Body of pancreas (tissue), 4 donors: Measurements from ENCODE around the gene GPT2.

Source experiments
- CTCF ChIP-seq, 7 experiments: fragments of 450-650 bp in 4 of 7; fragments of 200-600 bp in 3 of 7; sonication (generic) in 3 of 7; IDR thresholded peaks; one replicate each; pipeline ENCODE4 v1.5.1; 2016 to 2019; ENCODE audit warnings: antibody characterized with exemption in 7 of 7
- POLR2A ChIP-seq, 3 donors: fragments of 450-650 bp; IDR thresholded peaks; one replicate each; pipeline ENCODE4 v1.6.1; 2016; ENCODE audit warnings: antibody characterized with exemption in 3 of 3, mild to moderate bottlenecking in 2 of 3

DNA sequence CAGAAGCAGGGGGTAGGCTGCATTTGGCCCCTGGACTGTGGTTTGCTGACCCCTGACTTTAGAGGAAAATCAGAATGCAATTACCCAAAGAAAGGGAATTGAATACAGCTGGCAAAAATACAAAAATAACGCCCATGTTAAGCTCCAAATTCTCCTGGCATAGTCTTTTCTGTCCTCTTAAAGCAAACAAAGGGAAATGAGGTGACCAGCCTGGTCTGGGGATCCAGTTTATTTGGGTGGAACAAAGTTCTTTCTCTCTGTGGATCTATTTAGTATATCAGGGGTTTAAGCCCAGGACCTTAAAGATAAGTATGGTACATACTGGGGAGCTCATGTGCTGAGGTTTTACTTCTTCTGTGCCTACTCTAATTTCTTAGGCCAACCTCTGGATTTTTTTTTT, 65.8 kb downstream of the GPT2 start:
- no peak for TF ChIP-seq CTCF (IDR thresholded peaks at IDR 0.05)
- TF ChIP-seq POLR2A (IDR thresholded peaks at IDR 0.05) = no peak
